Mesothelial cell of epicardium (in vitro differentiated cells): ENCODE data around the gene CEP41. TPM values are rescaled to one million over a fixed set of nuclear protein-coding genes. Genes with fewer than 3 reads are reported as not detected.

Experiments
- DNase-seq, 2 experiments: peaks; one replicate each; pipeline ENCODE4 v3.0.0; 2021; ENCODE audit warnings: low spot score in 2 of 2; ENCODE audit not compliant: unreplicated experiment in 2 of 2
- H3K27ac Mint-ChIP-seq: 2 replicates; pipeline ENCODE4 v1.8.0; 2021; ENCODE audit warnings: mixed read lengths
- H3K27me3 Mint-ChIP-seq: 2 replicates; pipeline ENCODE4 v1.8.0; 2021; ENCODE audit warnings: low read depth, mixed read lengths
- H3K36me3 Mint-ChIP-seq: 2 replicates; pipeline ENCODE4 v1.8.0; 2021; ENCODE audit warnings: mixed read lengths
- H3K4me1 Mint-ChIP-seq: 2 replicates; pipeline ENCODE4 v1.8.0; 2021; ENCODE audit warnings: mixed read lengths
- H3K4me3 Mint-ChIP-seq: 2 replicates; pipeline ENCODE4 v1.8.0; 2021; ENCODE audit warnings: mild to moderate bottlenecking, moderate library complexity, mixed read lengths
- H3K9me3 Mint-ChIP-seq: 2 replicates; pipeline ENCODE4 v1.8.0; 2021; ENCODE audit warnings: mixed read lengths
- CTCF ChIP-seq: fragments of 200-600 bp; sonication (generic); IDR thresholded peaks from one replicate; pipeline ENCODE4 v1.5.0; 2021; ENCODE audit warnings: antibody characterized with exemption; ENCODE audit not compliant: unreplicated experiment
- total RNA-seq: library from RNA; stranded (reverse); gene quantifications from 3 replicates; pipeline ENCODE4 v1.2.1, GENCODE V29; 2021

The CEP41 gene
- 21.7 to 22.5 TPM (median 22.1 TPM) in 3 replicates for total RNA-seq

GRCh38 chr7:130440527-130441365, at the start of gene CEP41:
Gene CEP41 (minus strand): TSS chr7:130441016. CDS start chr7:130440966, 50 bp downstream.
- Mint-ChIP-seq H3K27ac (peak within 1 kb of the TSS; percentile 99), H3K4me1 (peaks cover 43% of the 10 kb centered on the region)
- no peak for TF ChIP-seq CTCF

GRCh38 chr7:130490311-130490791, 49.5 kb upstream of the CEP41 start:
- DNase-seq, result peak in 1 of 2 experiments; percentile 46
- Mint-ChIP-seq H3K27ac (peak overlapping the region; percentile 97), H3K4me1 (peaks cover 74% of the 10 kb centered on the region), H3K4me3 (peak overlapping the region; percentile 77), H3K27me3 (no peaks in the 10 kb centered on the region), H3K9me3 (no peaks in the 10 kb centered on the region), H3K36me3 (no peaks in the 10 kb centered on the region)
- no peak for TF ChIP-seq CTCF

More at GRCh38 chr7:130440527-130441365, at the start of gene CEP41:
- no peaks in the 10 kb centered on the region for H3K27me3 Mint-ChIP-seq
- H3K9me3 Mint-ChIP-seq, result peaks cover 8% of the 10 kb centered on the region
- H3K36me3 Mint-ChIP-seq, result peaks cover 12% of the 10 kb centered on the region
- peak; percentile 90 to 98 for DNase-seq
- peak within 1 kb of the TSS; percentile 95 for H3K4me3 Mint-ChIP-seq

GRCh38 chr7:130489140-130489983, 48.5 kb upstream of the CEP41 start:
- peak in 1 of 2 experiments; percentile 51 for DNase-seq
- Mint-ChIP-seq H3K27ac (peak overlapping the region; percentile 97), H3K27me3 (no peaks in the 10 kb centered on the region), H3K4me3 (peak overlapping the region; percentile 32), H3K4me1 (peaks cover 73% of the 10 kb centered on the region), H3K9me3 (no peaks in the 10 kb centered on the region), H3K36me3 (no peaks in the 10 kb centered on the region)
- no peak for TF ChIP-seq CTCF

GRCh38 chr7:130488392-130489139, 47.8 kb upstream of the CEP41 start:
- no peaks in the 10 kb centered on the region for H3K36me3 Mint-ChIP-seq
- H3K27ac Mint-ChIP-seq, result peak overlapping the region; percentile 97
- peaks cover 73% of the 10 kb centered on the region for H3K4me1 Mint-ChIP-seq
- no peaks in the 10 kb centered on the region for H3K9me3 Mint-ChIP-seq
- peak overlapping the region; percentile 32 for H3K4me3 Mint-ChIP-seq
- no peaks in the 10 kb centered on the region for H3K27me3 Mint-ChIP-seq
- no peak for DNase-seq
- TF ChIP-seq CTCF, result no peak

- H3K4me3 Mint-ChIP-seq, result peak overlapping the region; percentile 65
- no peak for TF ChIP-seq CTCF
These were observed 46.2 kb upstream of the CEP41 start for GRCh38 chr7:130486954-130487436.

More at GRCh38 chr7:130486954-130487436, 46.2 kb upstream of the CEP41 start:
- Mint-ChIP-seq H3K4me1 (peaks cover 85% of the 10 kb centered on the region), H3K27ac (peak overlapping the region; percentile 97), H3K36me3 (no peaks in the 10 kb centered on the region), H3K27me3 (no peaks in the 10 kb centered on the region), H3K9me3 (no peaks in the 10 kb centered on the region)
- no peak for DNase-seq
